Activated naive CD8-positive, alpha-beta T cell treated with anti-CD3 and anti-CD28 coated beads, Interleukin-2, amount 50 U/mL, for 16 hours (primary cell): ENCODE measurements around the gene FRRS1.
"Not testable (repeated sequence)": the region's sequence is repeated elsewhere in the genome, so short reads cannot be mapped to it uniquely, and the experiment has no call there.

Experiments used
- DNase-seq: peaks from one replicate; pipeline ENCODE4 v3.0.0-alpha.2; 2020; ENCODE audit warnings: low read depth, low spot score

The FRRS1 gene

DNA sequence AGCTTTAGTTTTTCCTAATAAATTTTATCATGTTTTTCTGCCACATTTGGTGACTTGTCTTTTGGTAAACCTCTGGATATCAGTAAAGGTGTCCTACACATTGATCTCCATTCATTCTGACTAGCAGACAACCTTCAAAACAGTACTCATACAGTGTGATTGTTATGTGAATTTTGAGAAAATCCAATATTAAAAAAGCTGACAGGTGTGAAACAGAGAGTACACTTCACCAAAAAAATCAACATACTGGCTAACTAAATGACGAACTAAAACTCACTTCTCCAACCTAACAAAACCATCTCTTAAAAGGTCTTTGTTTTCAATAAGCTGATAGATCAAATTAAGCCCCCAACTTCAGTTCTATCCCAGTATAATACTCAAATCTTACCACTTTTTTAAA, 1.5 kb downstream of the FRRS1 start:
- no peak for DNase-seq

DNA sequence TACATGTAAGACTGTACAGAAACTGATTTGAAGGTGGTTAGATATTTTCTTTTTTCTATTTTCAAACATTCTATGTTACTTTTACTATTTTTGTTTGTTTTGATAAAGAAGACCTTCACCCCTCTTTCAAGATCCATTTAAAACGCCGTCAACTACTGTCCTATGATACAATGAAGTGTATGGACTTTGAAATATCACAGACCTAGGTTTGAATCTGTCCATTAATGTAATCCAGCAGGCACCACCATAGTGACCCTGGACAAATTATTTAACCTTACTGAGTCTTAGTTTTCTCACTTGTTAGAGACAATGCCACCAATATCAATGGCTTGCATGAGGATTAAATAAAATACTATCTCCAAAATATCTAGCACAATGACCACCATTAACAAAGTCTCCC, 2.0 kb downstream of the FRRS1 start:
- DNase-seq: no peak

DNA sequence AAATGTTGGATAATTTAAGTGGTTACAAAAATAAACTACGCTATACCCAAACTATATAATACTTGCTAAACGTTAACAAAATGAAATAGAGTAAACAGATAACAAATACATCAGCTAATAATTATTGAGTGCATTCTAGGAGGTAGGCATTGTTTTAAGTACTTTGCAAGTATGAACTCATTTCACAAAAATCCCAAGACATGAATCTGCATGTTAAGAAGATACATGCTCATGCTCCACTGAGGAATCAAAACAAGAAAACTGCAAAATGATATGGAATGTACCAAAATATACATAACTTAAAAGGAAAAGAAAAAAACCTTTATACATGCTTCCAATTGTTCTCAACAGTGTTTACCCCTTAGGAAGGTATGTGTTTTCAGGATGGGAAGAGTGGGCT, 2.5 kb downstream of the FRRS1 start:
- no peak for DNase-seq

- DNase-seq: no peak
These were observed 4.7 kb downstream of the FRRS1 start for GRCh38 chr1:99761774-99762173.

- no peak for DNase-seq
These were observed 6.8 kb downstream of the FRRS1 start for GRCh38 chr1:99759518-99760160.

- not testable (repeated sequence) for DNase-seq
These were observed 7.5 kb downstream of the FRRS1 start for GRCh38 chr1:99758686-99759517.

DNA sequence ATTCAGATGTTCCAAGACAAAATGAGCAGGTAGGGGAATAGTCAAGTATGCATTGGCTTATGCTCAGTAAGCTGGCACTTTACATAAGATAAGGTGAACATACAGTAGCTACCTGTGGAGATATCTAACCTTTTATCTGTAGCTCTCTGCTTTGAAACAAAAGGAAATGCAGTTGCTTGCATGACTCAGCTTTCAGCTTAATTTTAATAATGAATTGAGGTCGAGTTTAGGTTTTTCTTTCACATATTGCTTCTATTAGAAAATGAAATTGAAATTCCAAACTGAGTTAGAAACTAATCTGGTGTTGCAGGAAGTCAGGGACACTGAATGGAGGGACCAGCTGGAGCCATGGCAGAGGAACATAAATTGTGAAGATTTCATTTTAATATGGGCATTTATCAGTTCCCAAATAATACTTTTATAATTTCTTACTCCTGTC, 8.3 kb downstream of the FRRS1 start:
- no peak for DNase-seq

DNA sequence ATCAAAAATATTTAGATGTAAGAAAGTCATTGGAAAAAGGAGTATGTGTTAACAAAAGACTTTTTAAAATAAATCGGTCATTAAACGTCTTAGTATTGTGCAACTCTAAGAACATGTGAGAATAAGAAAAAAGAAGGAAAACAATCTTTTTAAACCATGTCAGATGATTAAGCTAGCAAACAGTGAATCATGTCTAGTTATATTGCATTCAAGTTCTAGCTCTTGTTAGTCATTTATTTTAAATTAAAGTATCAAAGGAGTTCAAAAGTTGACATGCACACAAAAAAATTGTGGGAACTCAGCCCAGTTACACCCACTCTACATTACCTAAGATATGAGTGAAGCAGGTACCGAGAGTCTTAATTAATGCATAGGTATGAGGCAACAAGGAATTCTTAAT, 9.8 kb downstream of the FRRS1 start:
- no peak for DNase-seq

DNA sequence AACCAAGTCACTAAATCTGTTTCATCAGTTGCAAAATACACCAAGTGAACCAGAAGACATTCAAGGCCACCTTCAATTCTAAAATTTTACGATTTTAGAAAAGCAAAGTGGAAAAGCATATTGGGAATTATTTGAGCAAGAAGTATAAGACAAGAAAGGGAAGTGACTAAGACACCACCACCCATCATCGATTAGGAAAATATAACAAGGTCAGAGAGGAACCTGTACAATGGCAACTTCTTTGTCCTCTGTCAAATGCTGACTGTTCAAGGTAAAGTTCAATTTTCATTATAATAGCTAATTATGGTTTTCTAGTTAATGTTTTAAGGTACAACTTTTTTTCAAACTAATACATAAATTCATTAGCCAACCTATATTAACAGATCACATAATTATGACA, 10.8 kb downstream of the FRRS1 start:
- no peak for DNase-seq

- no peak for DNase-seq
These were observed 11.7 kb downstream of the FRRS1 start for GRCh38 chr1:99754697-99755096.

DNA sequence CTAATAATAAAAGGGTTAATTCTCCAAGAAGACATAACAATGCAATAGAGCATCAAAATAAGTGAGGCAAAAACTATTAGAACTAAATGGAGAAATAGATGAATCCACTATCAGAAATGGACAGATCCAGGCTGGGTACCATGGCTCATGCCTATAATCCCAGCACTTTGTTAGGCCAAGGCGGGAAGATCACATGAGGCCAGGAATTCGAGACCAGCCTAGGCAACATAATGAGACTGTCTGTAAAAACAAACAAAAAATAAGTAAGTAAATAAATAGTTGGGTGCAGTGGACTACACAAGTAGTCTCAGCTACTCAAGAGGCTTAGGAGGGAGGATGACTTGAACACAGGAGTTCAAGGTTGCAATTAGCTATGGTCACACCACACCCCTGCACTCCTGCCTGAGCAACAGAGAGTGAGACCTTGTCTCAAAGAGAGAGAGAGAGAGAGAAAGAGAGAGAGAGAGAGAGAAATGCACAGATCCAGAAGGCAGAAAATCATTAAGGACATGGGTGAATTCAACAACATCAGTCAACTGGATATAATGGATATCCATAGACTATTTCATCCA, 12.3 kb downstream of the FRRS1 start:
- no peak for DNase-seq

- DNase-seq: no peak
These were observed 14.4 kb downstream of the FRRS1 start for GRCh38 chr1:99751877-99752504.

GRCh38 chr1:99749504-99750347, 16.7 kb downstream of the FRRS1 start:
- DNase-seq: no peak

DNA sequence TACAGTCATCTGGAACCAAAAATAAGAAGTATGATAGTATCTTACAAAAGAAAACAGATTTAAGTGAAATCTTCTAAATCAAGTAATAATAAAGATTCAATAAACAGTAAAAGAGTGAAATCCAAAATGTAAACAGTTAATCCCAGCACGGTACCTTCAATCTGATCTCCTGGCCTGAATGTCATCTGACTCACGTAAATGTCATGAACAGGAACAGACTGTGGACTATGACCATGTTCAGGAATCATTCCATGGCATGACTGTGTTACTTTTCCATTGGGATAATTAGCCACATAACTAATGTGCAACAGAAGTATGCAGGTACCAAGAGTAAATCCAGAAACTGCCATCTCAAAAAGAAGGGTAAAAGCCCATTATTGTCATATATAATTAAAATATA, 18.0 kb downstream of the FRRS1 start:
- DNase-seq: no peak

- no peak for DNase-seq
These were observed 20.8 kb downstream of the FRRS1 start for GRCh38 chr1:99745684-99746083.

GRCh38 chr1:99745061-99745460, 21.4 kb downstream of the FRRS1 start:
- no peak for DNase-seq

GRCh38 chr1:99740141-99740540, 26.3 kb downstream of the FRRS1 start:
- no peak for DNase-seq

- DNase-seq: no peak
These were observed 27.5 kb downstream of the FRRS1 start for GRCh38 chr1:99738858-99739465.

GRCh38 chr1:99737016-99737415, 29.4 kb downstream of the FRRS1 start:
- no peak for DNase-seq

DNA sequence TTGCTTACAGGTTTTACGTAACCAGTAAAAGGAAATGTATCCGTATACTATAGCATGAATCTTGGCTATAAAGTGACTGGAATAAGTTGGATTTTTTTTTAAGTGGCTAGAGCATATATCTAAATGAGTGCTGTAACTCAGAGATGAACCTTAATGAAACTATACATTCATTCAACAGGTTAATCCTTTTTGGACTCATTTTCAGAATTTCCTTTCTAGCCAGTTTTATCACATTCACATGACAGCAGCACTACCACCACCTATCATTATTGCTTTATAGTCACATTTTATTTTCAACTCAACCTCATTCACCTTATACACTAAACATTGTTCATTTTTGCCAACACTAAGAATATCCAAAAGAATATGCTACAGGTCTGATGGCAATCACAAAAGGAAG, 30.6 kb downstream of the FRRS1 start:
- no peak for DNase-seq

DNA sequence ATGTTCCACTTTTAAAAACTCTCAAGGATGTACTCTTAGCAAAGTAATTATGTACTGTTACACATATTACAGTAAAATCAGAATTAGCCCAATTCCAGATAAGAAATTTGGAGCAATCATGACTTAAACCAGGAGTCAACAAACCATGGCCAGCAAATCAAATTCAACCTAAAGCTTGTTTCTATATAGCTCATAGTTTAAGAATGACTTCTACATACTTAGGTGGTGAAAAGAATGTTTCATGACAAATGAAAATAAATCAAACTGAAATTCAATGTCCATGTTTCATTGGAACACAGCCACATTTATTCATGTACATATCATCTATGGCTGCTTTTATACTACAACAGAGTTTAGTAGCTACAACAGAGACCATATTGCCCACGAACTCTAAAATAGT, 35.1 kb downstream of the FRRS1 start:
- DNase-seq: no peak
